Measurements from ENCODE around the gene ATPAF1.

Gene ATPAF1

GRCh38 chr1:46601257-46602007 lies 66.7 kb downstream of the ATPAF1 start:
- Histone ChIP-seq H3K4me3 (ENCODE audit: low read depth, low read length) (no peak overlapping the region), H3K36me3 (ENCODE audit: control insufficient read depth in 2 of 2, insufficient read depth in 1 of 2, low read length in 2 of 2) (no peaks in the 10 kb centered on the region), H3K9me3 (ENCODE audit: control insufficient read depth, insufficient read depth, low read depth, low read length) (no peaks in the 10 kb centered on the region), H3K4me1 (ENCODE audit: control insufficient read depth, insufficient read depth, low read length) (peaks cover 2% of the 10 kb centered on the region; the same call in 1 of the 2 replicates), H3K27ac (ENCODE audit: extremely low read depth, low read depth, low read length) (no peak overlapping the region)
- TF ChIP-seq PRDM10 (tag by site-specific recombination; IDR thresholded peaks at IDR 0.05) (0 out of 2 replicates have a peak, but pooled peaks have one; percentile 20), ZNF76 (tag by site-specific recombination; IDR thresholded peaks at IDR 0.05; ENCODE audit: borderline replicate concordance, low read depth) (no peak), PRDM4 (tag by site-specific recombination; IDR thresholded peaks at IDR 0.05) (no peak), ZBTB11 (tag by site-specific recombination; conservative IDR thresholded peaks at IDR 0.05; ENCODE audit: low read depth) (no peak)
- POLR2A ChIA-PET, result interaction anchor here (1.0 kb wide), 1 partner anchor 15 kb away, joined by 3 read pairs; the partner anchor contains the start of gene MOB3C
- CTCF ChIA-PET, result interaction anchor here (0.6 to 1.2 kb wide), 3 partner anchors 21 to 164 kb away, joined by 3 to 5 read pairs (median 3); no protein-coding TSS in a partner anchor

GRCh38 chr1:46599059-46599970 lies 68.8 kb downstream of the ATPAF1 start:
- Histone ChIP-seq H3K27ac (ENCODE audit: extremely low read depth, low read depth, low read length) (no peak overlapping the region), H3K4me3 (ENCODE audit: low read depth, low read length) (no peak overlapping the region), H3K36me3 (ENCODE audit: control insufficient read depth in 2 of 2, insufficient read depth in 1 of 2, low read length in 2 of 2) (peaks cover 0 to 1% of the 10 kb centered on the region in 2 experiments; a peak in 1 of 3 replicates), H3K4me1 (ENCODE audit: control insufficient read depth, insufficient read depth, low read length) (no peaks in the 10 kb centered on the region), H3K9me3 (ENCODE audit: control insufficient read depth, insufficient read depth, low read depth, low read length) (no peaks in the 10 kb centered on the region)
- CTCF ChIA-PET, result interaction anchor here (0.5 to 0.7 kb wide), 2 partner anchors 144 to 157 kb away, joined by 3 read pairs; no protein-coding TSS in a partner anchor
- POLR2A ChIA-PET, result no interaction called here
- TF ChIP-seq ZFHX2 (tag by site-specific recombination; conservative IDR thresholded peaks at IDR 0.05), result 0 out of 2 replicates have a peak, but pooled peaks have one; percentile 9
- no peak for TF ChIP-seq ZIC2 (tag by site-specific recombination; IDR thresholded peaks at IDR 0.05)

- Histone ChIP-seq H3K36me3 (ENCODE audit: control insufficient read depth in 2 of 2, insufficient read depth in 1 of 2, low read length in 2 of 2) (peaks cover 7 to 24% of the 10 kb centered on the region in 2 experiments), H3K4me3 (ENCODE audit: low read depth, low read length) (no peak overlapping the region), H3K9me3 (ENCODE audit: control insufficient read depth, insufficient read depth, low read depth, low read length) (no peaks in the 10 kb centered on the region), H3K4me1 (ENCODE audit: control insufficient read depth, insufficient read depth, low read length) (no peaks in the 10 kb centered on the region), H3K27ac (ENCODE audit: extremely low read depth, low read depth, low read length) (no peak overlapping the region)
- ChIA-PET POLR2A (no interaction called here), CTCF (no interaction called here)
- no peak for TF ChIP-seq INSM2 (tag by site-specific recombination; IDR thresholded peaks at IDR 0.05)
Measured at GRCh38 chr1:46596846-46597245, 71.3 kb downstream of the ATPAF1 start.

Data from HEK293 (cell line).